Head of caudate nucleus (tissue), 42 donors: ENCODE measurements around the gene PRSS36.
A peak's percentile ranks its signal among the peaks of the same experiment; 100 is the strongest.
"Not testable (repeated sequence)": the region's sequence is repeated elsewhere in the genome, so short reads cannot be mapped to it uniquely, and the experiment has no call there.

Experiments
- DNase-seq, 42 donors: peaks; one replicate each; pipeline versions ENCODE4 v3.0.0 to v3.0.0-alpha.2; 2020 to 2021; ENCODE audit warnings: mixed read lengths in 7 of 42
- intact Hi-C: fragments of 100-400 bp; cut with DNase I; formaldehyde crosslinking; loops from one replicate; pipeline ENCODE4 v1.15.0; 2022

PRSS36 gene

DNA sequence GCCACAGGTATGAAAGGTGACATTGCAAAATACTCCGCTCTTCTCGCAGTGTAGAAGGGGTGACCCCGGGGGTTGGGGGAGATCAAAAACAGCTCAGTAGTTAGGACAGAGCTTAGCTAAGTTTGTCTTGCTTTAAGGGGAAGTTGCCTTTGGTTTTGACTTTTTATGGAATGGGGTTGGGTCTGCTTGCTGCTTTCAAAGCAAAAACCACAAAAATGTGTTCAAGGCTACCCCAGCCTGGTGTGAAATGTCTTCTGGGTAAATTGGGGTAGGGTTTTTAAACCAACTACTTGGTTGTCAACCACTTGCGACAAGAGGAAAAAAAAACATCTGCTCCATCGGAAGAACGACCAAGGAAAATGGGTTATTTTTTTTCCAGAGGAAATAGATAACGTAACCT lies 36.3 kb upstream of the PRSS36 start:
- no peak for DNase-seq
- intact Hi-C loops: loop anchor here (10.0 kb wide), 1 partner anchor 259 kb away; the partner anchor contains the start of gene ZNF843

DNA sequence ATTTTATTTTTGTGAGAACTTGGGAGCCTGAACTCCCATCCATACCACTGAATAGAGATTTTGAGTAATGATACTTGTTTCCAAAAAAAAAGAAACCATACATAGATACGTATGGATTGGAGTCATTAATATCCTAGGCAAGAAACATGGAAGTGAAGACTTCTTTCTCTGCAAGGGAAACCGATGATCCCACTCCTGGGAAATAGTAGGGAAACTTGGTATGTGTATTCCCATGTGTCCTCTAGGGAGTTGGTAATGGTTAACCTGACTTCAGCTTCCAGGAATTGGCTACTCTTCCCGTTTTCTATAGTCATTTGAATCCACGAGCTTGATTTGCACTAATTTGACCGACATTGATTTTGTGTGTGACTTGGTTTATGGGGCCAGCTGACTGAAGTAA lies 35.5 kb upstream of the PRSS36 start:
- DNase-seq: no peak
- intact Hi-C loops: loop anchor here (10.0 kb wide), 1 partner anchor 259 kb away; the partner anchor contains the start of gene ZNF843

DNA sequence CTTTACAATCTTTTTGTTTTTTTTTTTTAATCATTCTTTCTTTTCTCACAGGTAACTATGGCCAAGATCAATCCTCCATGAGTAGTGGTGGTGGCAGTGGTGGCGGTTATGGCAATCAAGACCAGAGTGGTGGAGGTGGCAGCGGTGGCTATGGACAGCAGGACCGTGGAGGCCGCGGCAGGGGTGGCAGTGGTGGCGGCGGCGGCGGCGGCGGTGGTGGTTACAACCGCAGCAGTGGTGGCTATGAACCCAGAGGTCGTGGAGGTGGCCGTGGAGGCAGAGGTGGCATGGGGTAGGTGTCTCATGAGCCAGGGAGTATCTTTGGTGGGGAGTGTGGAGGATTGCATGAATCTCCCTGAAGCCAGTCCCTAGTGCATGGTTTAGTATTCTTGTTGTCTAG lies 35.0 kb upstream of the PRSS36 start:
- intact Hi-C loops: loop anchor here (10.0 kb wide), 1 partner anchor 260 kb away; the partner anchor contains the start of gene ZNF843
- DNase-seq: no peak

DNA sequence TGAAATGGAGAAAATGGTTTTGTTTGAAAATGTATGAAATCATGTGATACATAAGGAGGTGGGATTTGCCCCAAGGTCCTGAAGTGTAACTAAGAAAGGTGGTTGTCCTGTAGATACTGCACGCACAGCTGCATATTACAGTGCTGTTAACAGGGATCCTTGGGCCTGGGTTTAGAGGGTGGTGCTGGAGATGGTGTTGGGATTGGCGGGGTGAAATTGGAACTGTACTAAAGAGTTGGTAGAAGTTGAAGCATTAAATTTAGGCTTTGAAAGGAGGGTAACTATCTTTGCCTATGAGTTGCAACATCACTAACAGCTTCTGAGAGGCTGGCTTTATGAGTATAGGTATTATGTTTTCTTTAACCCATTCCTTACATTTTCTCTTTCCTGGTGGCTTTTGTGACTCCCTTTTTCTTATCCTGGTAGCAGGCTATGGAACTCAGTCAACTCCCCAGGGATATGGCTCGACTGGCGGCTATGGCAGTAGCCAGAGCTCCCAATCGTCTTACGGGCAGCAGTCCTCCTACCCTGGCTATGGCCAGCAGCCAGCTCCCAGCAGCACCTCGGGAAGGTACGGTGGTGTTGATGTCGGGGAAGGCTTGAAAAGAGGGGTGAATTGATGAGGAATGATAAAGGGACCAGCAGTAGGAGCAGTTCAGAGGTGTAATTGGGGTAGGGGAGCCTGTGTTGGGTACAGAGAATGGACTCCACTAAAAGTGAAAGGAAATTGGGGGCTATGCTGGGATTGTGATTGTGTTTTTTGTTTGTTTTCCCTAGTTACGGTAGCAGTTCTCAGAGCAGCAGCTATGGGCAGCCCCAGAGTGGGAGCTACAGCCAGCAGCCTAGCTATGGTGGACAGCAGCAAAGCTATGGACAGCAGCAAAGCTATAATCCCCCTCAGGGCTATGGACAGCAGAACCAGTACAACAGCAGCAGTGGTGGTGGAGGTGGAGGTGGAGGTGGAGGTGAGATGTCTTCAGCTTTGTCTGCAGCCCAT lies 33.9 kb upstream of the PRSS36 start:
- intact Hi-C loops: loop anchor here (10.0 kb wide), 1 partner anchor 261 kb away; the partner anchor contains the start of gene ZNF843
- DNase-seq: no peak

DNA sequence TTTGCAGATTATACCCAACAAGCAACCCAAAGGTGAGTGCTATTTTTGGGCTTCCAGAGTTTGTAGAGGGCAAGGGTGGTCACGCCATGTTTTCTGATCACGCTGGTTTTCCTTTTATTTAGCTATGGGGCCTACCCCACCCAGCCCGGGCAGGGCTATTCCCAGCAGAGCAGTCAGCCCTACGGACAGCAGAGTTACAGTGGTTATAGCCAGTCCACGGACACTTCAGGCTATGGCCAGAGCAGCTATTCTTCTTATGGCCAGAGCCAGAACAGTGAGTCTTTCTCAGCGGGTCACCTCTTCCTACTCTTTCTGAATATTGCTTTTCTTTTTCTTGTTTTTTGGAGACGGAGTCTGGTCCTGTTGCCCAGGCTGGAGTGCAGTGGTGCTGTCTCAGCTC lies 32.5 kb upstream of the PRSS36 start:
- intact Hi-C loops: loop anchor here (10.0 kb wide), 1 partner anchor 262 kb away; the partner anchor contains the start of gene ZNF843
- no peak for DNase-seq

DNA sequence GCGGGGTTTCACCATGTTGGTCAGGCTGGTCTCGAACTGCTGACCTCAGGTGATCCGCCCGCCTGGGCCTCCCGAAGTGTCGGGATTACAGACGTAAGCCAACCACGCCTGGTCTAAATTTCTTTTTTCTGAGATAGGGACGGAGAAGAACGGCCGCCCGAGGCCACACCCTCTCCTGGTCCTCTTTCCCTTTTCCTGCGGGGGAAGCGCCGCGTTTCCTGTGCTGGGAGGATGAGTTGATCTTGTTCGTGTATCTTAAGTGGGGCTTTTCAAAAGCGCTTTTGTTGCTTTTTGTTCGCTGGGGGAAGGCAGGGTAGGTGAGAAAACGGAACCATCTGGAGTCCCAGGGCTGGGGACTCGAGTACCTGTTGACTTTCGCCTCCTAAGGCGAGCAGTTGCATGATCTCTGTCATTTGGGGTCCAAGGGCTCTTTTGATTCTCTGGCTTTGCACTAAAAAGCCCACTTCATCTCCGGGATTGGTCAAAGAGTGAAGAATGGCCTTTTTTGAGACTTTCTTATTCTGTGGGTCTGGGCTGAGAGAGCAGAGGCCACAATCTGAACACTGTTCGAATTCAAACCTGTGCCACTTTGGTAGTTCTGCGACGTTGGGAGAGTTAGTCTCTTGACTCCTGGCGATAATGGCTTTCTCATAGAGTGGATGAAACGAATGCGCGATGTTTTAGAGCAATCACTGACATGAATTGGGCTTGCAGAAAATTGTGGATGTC lies 31.4 kb upstream of the PRSS36 start:
- intact Hi-C loops: loop anchor here (10.0 kb wide), 1 partner anchor 264 kb away; the partner anchor contains the start of gene ZNF843
- DNase-seq: peak in 37 of 42 donors; percentile 12 to 63 (median 33)

DNA sequence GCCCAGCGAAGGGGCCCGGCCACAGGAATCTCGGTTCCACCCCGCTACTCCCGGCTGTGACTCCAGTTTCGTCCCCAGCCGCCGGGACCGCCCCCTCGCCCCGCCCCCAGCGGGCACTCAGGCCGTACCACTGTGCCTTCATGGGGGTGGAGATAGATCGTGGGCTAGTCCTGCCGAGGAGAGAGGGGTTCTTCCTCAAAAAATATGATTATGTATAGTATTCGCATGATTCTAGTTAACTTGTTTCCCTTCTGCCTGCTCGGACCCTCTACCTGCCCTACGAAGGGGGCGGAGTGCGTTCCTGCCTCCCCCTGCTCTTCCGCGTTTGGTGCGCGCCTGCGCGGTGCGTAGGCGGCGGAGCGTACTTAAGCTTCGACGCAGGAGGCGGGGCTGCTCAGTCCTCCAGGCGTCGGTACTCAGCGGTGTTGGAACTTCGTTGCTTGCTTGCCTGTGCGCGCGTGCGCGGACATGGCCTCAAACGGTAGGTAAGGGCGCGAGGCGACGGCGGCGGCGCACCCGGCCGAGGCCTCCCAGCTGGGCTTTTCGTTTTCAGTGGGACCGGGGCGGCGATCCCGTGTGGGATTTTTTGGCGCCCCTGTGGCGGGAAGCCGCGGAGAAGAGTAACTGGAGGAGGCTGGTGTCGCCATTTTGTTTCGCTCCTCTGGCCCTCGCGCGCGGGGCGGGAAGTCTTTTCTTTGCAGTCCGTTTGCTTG lies 30.0 kb upstream of the PRSS36 start, which contains the start of gene FUS:
Gene FUS, plus strand, starts transcription at position 393 of the 713 bp plus-strand sequence. Its CDS starts 76 bp downstream, at position 469.
- intact Hi-C loops: loop anchor here (10.0 kb wide), 1 partner anchor 265 kb away; the partner anchor contains the start of gene ZNF843
- DNase-seq: peak; percentile 80 to 97 (median 93)

DNA sequence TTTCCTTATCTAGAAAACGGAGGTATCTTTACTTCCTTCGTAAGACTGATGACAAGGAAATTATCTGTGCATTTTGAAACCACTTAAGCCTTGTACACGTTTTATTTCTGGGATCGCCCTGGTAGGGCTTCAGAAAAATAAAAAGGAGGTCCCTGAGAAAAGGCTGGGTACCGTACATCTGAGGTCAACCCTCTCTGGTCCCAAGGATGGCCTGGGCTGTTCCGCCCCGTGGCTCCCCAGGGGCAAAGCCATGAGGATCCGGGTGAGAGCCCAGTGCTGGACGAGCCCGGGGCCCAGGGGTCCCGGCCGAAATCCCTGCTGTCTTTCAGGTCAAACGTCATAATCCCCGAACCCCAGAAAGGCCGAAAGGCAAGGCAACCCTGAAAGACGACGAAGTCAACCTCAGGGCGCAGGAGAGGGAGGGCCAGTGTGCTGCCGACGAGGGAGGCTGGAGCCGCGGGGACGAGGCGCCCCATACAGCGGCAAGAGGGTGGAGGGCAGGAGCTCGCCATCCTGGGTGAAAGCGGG lies 29.4 kb upstream of the PRSS36 start:
- intact Hi-C loops: no loop called here
- DNase-seq: peak in 4 of 42 donors; percentile 8 to 57 (median 24)

DNA sequence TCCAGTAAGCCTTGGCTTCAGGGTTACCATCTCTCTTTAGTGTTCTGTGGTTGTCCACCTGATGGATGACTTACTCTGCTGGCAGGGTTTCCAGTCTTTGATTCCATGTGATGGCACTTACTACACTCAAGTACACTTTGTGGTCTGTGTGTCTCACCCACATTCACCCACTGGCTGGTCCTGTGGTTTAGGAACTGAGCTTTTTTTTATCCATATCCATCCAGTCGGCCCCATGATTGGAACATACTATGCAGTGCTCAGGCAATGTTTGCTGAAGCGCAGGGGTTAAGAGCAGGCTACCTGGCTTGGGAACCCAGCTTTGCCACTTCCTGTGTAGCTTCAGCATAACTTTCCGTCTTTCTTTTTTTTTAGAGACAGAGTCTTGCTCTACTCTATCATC lies 27.3 kb upstream of the PRSS36 start:
- DNase-seq: no peak
- intact Hi-C loops: no loop called here

DNA sequence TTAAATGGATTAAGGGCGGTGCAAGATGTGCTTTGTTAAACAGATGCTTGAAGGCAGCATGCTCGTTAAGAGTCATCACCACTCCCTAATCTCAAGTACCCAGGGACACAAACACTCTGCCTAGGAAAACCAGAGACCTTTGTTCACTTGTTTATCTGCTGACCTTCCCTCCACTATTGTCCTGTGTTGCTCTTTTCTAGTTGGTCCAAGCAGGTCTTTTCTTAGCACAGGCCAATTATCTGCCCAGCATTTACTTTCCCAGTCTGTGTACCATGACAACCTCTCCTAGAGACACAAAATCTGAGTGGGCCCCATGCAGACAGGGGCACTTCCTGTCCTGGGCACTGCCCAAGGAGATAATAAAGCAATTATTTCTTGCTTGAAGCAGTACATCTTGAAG lies 20.2 kb upstream of the PRSS36 start:
- intact Hi-C loops, DNase-seq: not testable (repeated sequence)

DNA sequence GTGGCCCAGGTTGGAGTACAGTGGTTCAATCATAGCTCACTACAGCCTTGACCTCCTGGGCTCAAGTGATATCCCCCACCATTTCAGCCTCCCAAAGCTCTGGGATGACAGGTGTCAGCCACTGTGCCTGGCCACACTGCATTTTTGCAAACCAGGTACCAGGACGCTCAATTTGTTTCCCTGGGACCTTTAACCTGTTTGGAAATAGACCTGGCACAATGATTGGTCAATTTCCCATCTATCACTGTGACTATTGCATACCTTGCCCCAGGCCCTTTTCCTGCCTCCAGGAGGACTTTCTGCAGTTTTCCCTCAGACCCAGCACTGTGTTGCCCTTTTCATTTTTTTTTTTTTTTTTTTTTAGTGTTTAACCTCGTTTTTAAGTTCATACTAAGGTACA lies 19.0 kb upstream of the PRSS36 start:
- no peak for DNase-seq
- intact Hi-C loops: no loop called here

DNA sequence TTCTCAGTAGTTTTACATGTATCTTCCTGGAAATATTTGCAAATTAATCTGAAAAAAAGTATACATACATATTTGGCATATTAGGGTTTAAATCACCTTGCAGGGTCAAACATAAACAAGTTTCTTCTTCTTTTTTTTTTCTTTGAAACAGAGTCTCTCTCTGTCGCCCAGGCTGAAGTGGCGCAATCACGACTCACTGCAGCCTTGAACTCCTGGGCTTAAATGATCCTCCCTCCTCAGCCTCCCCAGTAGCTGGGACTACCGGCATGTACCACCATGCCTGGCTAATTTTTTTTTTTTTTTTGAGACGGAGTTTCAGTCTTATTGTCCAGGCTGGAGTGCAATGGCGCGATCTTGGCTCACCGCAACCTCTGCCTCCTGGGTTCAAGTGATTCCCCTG lies 17.4 kb upstream of the PRSS36 start:
- intact Hi-C loops: no loop called here
- no peak for DNase-seq

DNA sequence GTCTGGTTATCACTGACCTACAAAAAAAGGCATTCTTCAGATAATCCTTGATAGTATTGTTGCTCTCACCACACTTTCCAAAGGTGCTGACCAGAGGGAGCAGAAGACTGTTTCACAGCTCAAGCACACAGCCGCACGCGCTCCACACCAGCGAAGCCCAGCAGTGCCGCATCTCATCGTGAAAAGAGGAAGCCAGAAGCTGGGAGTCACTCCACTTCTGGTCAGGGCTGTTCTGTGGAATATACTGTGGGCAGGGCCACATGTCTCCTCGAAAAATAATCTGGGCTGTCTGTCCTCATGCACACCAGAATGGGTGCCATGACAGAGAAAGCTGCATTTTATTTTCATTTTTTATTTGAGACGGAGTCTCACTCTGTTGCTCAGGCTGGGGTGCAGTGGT lies 7.3 kb upstream of the PRSS36 start:
- intact Hi-C loops: no loop called here
- DNase-seq: peak in 5 of 42 donors; percentile 10 to 40 (median 20)

DNA sequence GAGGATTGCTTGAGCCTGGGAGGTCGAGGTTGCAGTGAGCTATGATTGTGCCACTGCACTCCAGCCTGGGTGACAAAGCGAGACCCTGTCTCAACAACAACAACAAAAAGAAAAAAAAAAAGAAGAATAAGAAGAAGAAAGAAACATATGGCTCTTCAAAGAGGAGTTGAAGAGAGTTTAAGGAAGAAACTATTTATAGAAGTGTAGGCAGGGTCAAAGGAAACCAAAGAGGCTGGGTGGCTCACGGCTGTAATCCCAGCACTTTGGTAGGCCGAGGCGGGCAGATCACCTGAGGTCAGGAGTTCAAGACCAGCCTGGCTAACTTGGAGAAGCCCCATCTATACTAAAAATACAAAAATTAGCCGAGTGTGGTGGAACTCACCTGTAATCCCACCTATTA lies 1.1 kb upstream of the PRSS36 start:
- DNase-seq, intact Hi-C loops: not testable (repeated sequence)

DNA sequence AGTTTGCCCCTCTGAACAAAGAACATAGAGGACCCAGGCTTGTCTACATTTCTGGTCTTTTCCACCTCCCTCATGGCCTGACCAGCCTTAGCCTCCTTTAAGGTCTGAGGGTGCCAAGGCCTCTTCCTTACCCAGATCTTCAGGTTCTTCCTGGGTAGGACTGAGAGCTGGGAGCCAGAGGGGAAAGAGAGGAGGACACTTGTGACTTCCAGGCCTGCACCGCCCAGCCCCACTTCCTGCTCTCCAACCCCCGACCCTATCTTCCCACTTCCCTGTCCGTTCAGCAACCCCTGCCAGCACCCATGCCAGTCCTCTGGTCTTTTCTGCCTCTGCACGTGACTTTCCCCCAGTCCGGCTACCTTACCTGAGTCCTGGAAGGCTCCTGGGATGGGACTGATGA lies 534 bp downstream of the PRSS36 start:
- intact Hi-C loops: no loop called here
- no peak for DNase-seq

DNA sequence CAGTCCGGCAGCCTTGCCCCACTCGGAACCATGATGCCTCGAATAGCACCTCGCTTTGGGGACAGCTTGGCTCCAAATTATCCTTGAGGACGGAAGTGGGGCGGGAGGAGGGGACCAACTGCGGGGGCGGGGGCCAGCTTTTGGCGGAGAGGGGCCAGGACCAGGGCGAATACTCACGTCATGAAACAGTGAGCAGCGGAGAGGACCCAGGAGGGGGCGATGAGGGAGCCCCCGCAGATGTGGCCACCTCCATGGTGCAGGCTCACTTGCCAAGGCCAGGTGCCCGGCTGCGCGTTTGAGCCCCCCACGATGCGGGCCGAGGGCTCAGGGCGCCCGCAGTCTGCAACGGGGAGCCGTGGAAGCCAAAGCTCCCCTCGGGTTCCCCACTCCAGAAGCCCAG lies 970 bp downstream of the PRSS36 start:
- intact Hi-C loops: no loop called here
- no peak for DNase-seq

DNA sequence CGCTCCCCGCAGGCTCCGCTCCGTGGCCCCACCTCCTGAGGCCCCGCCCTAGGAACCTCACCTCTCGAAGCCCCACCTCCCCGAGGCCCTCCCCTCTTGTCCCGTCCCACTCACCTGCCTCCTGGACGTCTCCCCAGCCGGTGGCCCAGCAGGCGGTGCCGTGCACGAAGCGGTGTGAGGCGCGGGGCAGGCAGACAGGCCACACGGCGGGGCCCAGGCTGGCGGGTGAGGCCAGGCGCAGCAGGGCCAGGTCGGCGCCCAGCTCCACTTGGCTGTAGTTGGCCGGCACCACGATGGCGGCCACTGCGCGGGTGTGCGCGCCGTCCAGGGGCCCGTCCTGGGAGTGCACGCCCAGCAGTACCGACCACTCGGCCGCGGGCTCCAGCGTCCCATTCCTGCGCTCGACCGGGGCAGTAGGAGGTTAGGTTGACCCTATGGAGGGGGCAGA lies 1.6 kb downstream of the PRSS36 start:
- intact Hi-C loops: no loop called here
- DNase-seq: no peak

DNA sequence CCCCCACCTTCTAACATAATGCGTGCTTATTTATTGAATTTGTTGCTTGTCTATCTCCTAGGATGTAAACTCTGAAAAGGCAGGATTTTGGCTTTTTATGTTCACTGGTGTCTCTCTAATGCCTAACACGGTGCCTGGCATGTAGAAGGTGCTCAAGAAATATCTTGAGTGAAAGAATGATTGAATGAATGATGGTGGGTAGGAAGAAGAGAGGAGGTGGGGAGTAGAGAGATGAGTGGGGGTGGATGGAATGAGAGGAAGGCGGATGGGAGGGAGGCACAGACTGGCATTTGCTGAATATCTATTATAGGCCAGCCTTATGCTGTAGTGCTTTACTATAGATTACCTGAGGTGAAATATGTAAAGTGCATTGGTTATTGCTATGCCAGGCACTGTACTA lies 2.3 kb downstream of the PRSS36 start:
- intact Hi-C loops: no loop called here

More for the DNA sequence above, 2.3 kb downstream of the PRSS36 start:
- DNase-seq: no peak
